K562 (cell line): ENCODE data around the gene TMEM266. TPM values are rescaled to one million over a fixed set of nuclear protein-coding genes. Genes with fewer than 3 reads are reported as not detected.
A peak's percentile ranks its signal among the peaks of the same experiment; 100 is the strongest.

Source experiments
- HNRNPH1 ChIP-seq: fragments of 200-400 bp; formaldehyde crosslinking; optimal IDR thresholded peaks from 2 replicates; pipeline ENCODE3; 2017; ENCODE audit warnings: low read depth, mild to moderate bottlenecking, low read length, moderate library complexity
- L3MBTL2 ChIP-seq: fragments of 450-650 bp; IDR thresholded peaks from 2 replicates; pipeline ENCODE4 v1.6.1; 2016; ENCODE audit warnings: mild to moderate bottlenecking, moderate library complexity
- LCOR ChIP-seq: sonication (generic); formaldehyde crosslinking; IDR thresholded peaks from 2 replicates; pipeline ENCODE4 v1.8.0; 2022; ENCODE audit warnings: mild to moderate bottlenecking, missing genetic modification reagents
- NFYB ChIP-seq: IDR thresholded peaks from 2 replicates; pipeline ENCODE4 v1.6.1; 2011; ENCODE audit warnings: mild to moderate bottlenecking, moderate library complexity; ENCODE audit not compliant: insufficient read length; ENCODE audit errors: extremely low read depth
- PCBP2 ChIP-seq: fragments of 200-400 bp; formaldehyde crosslinking; IDR thresholded peaks from 2 replicates; pipeline ENCODE4 v1.6.1; 2018; ENCODE audit warnings: low read length, low read depth, mild to moderate bottlenecking, moderate library complexity; ENCODE audit not compliant: poor library complexity, severe bottlenecking
- PPARD ChIP-seq: fragments of 250-450 bp; sonication (Bioruptor Pico); IDR thresholded peaks from 2 replicates; pipeline ENCODE4 v1.8.0; 2022; ENCODE audit warnings: inconsistent platforms, mild to moderate bottlenecking, moderate library complexity
- SAFB ChIP-seq: fragments of 200-400 bp; formaldehyde crosslinking; IDR thresholded peaks from 2 replicates; pipeline ENCODE4 v1.6.1; 2017; ENCODE audit warnings: low read depth, low read length, borderline replicate concordance
- SMARCE1 ChIP-seq: fragments of 450-650 bp; IDR thresholded peaks from 2 replicates; pipeline ENCODE4 v1.7.1; 2016; ENCODE audit warnings: mild to moderate bottlenecking
- SRSF9 ChIP-seq: fragments of 200-400 bp; formaldehyde crosslinking; IDR thresholded peaks from 2 replicates; pipeline ENCODE4 v1.6.1; 2017; ENCODE audit warnings: low read depth, low read length, borderline replicate concordance
- TAF15 ChIP-seq: fragments of 200-400 bp; formaldehyde crosslinking; IDR thresholded peaks from 2 replicates; pipeline ENCODE4 v1.6.1; 2017; ENCODE audit warnings: mild to moderate bottlenecking, low read depth, low read length, moderate library complexity
- ZFX ChIP-seq: sonication (generic); formaldehyde crosslinking; IDR thresholded peaks from 2 replicates; pipeline ENCODE4 v1.8.0; 2022; ENCODE audit warnings: mild to moderate bottlenecking, missing genetic modification reagents, moderate library complexity
- ZNF282 ChIP-seq: sonication (generic); formaldehyde crosslinking; IDR thresholded peaks from 2 replicates; pipeline ENCODE4 v1.8.1; 2023; ENCODE audit warnings: missing genetic modification reagents
- polyA plus RNA-seq, 8 experiments: library from polyadenylated mRNA; depleted of rRNA in 4 of 8; stranded (reverse) in 5 of 8; unstranded in 3 of 8; fragments of >200 nt; fragmentation: Nextera tagmentation in 2 of 8; fragmentation: Illumina TruSeq in 1 of 8; extraction: Ambion mirVana in 2 of 8; extraction: Trizol in 1 of 8; gene quantifications; 2 replicates each; pipeline versions ENCODE4 v1.2.1 to v1.2.3, GENCODE V29; 2011 to 2014; ENCODE audit warnings: inconsistent platforms in 1 of 8, missing spikeins in 1 of 8
- total RNA-seq, 7 experiments: library from RNA; depleted of rRNA in 6 of 7; stranded (reverse); fragments of >200 nt in 6 of 7; fragmentation: Illumina TruSeq in 2 of 7; extraction: Trizol in 2 of 7; gene quantifications; 2 replicates each; pipeline versions ENCODE4 v1.2.1 to v1.2.3, GENCODE V29; 2011 to 2021; ENCODE audit warnings: low replicate concordance in 1 of 7
- TF ChIP-seq, protein P1 (sequence below): fragments of 450-650 bp; IDR thresholded peaks from 2 replicates; pipeline ENCODE4 v1.6.1; 2014; ENCODE audit warnings: low read depth, mild to moderate bottlenecking, moderate library complexity, borderline replicate concordance
- TF ChIP-seq, protein P2 (sequence below): fragments of 250-450 bp; sonication (Bioruptor Pico); IDR thresholded peaks from 2 replicates; pipeline ENCODE4 v1.8.0; 2021; ENCODE audit warnings: moderate library complexity, mild to moderate bottlenecking, inconsistent platforms
- TF ChIP-seq, protein P3 (sequence below): IDR thresholded peaks from 2 replicates; pipeline ENCODE4 v1.6.1; 2011; ENCODE audit warnings: borderline replicate concordance, low read depth, mild to moderate bottlenecking, moderate library complexity, low read length; ENCODE audit not compliant: insufficient read depth, poor library complexity, severe bottlenecking
- TF ChIP-seq, protein P4 (sequence below): fragments of 250-450 bp; sonication (Bioruptor Pico); IDR thresholded peaks from 2 replicates; pipeline ENCODE4 v1.6.1; 2021; ENCODE audit warnings: mild to moderate bottlenecking
- TF ChIP-seq, protein P5 (sequence below): sonication (generic); formaldehyde crosslinking; IDR thresholded peaks from 2 replicates; pipeline ENCODE4 v1.8.1; 2023; ENCODE audit warnings: mild to moderate bottlenecking, missing genetic modification reagents, moderate library complexity
- TF ChIP-seq, protein P6 (sequence below): IDR thresholded peaks from 2 replicates; pipeline ENCODE4 v1.6.1; 2016; ENCODE audit warnings: missing genetic modification characterization, missing compliant biosample characterization

The TMEM266 gene
- total and polyA plus RNA-seq, 9 of the 15 experiments (the other 6 are each of a cell fraction or from before 2014, with no cell fraction given) = not detected

DNA sequence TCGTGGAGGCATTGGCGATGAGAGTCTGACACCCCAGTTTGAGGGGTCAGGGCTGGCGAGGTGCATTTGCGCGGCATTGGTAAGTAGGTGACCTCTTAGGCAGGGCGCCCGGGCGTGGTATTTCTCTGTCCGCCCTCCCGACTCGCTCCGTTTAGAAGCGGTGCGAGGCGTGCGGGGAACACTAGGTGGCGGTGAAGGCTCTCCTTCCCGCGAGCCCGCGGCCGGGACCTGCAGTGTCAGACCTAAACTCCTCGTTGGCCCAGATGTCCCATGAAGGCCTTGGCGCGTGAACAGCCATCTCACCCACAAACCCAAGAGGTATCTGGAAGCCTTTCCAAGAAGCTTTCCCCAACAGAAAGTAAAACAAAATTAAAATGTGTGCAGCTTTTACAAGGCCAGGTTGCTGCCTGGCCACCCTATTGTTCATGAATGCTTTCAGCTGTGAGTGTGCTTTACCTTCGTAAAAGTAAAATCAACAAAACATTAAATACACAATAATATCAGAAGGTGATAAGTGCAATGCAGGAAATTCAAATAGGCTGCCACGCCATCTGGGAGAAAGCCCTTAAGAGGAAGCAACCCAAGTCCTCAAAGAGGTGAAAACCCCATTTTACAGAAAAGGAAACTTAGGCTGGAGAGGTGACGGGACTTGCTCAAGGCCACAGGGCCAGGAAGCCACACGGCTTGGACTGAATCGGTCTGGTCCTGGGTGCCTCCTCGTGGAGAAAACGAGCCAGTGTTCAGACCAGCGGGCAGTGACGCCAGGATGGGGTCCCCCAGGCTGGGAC lies 131.2 kb downstream of the TMEM266 start (continued):
- no peak for TF ChIP-seq ZFX (CRISPR knock-in tag)
- TF ChIP-seq, protein P1, sequence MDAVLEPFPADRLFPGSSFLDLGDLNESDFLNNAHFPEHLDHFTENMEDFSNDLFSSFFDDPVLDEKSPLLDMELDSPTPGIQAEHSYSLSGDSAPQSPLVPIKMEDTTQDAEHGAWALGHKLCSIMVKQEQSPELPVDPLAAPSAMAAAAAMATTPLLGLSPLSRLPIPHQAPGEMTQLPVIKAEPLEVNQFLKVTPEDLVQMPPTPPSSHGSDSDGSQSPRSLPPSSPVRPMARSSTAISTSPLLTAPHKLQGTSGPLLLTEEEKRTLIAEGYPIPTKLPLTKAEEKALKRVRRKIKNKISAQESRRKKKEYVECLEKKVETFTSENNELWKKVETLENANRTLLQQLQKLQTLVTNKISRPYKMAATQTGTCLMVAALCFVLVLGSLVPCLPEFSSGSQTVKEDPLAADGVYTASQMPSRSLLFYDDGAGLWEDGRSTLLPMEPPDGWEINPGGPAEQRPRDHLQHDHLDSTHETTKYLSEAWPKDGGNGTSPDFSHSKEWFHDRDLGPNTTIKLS = no peak
- TF ChIP-seq ZNF282 (CRISPR knock-in tag) = no peak
- no peak for TF ChIP-seq SAFB
- no peak for TF ChIP-seq TAF15
- TF ChIP-seq, protein P2, sequence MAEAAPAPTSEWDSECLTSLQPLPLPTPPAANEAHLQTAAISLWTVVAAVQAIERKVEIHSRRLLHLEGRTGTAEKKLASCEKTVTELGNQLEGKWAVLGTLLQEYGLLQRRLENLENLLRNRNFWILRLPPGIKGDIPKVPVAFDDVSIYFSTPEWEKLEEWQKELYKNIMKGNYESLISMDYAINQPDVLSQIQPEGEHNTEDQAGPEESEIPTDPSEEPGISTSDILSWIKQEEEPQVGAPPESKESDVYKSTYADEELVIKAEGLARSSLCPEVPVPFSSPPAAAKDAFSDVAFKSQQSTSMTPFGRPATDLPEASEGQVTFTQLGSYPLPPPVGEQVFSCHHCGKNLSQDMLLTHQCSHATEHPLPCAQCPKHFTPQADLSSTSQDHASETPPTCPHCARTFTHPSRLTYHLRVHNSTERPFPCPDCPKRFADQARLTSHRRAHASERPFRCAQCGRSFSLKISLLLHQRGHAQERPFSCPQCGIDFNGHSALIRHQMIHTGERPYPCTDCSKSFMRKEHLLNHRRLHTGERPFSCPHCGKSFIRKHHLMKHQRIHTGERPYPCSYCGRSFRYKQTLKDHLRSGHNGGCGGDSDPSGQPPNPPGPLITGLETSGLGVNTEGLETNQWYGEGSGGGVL (CRISPR knock-in tag) = no peak
- TF ChIP-seq, protein P3, sequence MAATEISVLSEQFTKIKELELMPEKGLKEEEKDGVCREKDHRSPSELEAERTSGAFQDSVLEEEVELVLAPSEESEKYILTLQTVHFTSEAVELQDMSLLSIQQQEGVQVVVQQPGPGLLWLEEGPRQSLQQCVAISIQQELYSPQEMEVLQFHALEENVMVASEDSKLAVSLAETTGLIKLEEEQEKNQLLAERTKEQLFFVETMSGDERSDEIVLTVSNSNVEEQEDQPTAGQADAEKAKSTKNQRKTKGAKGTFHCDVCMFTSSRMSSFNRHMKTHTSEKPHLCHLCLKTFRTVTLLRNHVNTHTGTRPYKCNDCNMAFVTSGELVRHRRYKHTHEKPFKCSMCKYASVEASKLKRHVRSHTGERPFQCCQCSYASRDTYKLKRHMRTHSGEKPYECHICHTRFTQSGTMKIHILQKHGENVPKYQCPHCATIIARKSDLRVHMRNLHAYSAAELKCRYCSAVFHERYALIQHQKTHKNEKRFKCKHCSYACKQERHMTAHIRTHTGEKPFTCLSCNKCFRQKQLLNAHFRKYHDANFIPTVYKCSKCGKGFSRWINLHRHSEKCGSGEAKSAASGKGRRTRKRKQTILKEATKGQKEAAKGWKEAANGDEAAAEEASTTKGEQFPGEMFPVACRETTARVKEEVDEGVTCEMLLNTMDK = no peak
- no peak for TF ChIP-seq SRSF9
- TF ChIP-seq, protein P4, sequence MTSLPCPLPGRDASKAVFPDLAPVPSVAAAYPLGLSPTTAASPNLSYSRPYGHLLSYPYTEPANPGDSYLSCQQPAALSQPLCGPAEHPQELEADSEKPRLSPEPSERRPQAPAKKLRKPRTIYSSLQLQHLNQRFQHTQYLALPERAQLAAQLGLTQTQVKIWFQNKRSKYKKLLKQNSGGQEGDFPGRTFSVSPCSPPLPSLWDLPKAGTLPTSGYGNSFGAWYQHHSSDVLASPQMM (CRISPR knock-in tag) = no peak
- TF ChIP-seq, protein P5, sequence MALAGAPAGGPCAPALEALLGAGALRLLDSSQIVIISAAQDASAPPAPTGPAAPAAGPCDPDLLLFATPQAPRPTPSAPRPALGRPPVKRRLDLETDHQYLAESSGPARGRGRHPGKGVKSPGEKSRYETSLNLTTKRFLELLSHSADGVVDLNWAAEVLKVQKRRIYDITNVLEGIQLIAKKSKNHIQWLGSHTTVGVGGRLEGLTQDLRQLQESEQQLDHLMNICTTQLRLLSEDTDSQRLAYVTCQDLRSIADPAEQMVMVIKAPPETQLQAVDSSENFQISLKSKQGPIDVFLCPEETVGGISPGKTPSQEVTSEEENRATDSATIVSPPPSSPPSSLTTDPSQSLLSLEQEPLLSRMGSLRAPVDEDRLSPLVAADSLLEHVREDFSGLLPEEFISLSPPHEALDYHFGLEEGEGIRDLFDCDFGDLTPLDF (CRISPR knock-in tag) = no peak
- 0 out of 2 replicates have a peak, but pooled peaks have one; percentile 28 for TF ChIP-seq L3MBTL2
- TF ChIP-seq, protein P6, sequence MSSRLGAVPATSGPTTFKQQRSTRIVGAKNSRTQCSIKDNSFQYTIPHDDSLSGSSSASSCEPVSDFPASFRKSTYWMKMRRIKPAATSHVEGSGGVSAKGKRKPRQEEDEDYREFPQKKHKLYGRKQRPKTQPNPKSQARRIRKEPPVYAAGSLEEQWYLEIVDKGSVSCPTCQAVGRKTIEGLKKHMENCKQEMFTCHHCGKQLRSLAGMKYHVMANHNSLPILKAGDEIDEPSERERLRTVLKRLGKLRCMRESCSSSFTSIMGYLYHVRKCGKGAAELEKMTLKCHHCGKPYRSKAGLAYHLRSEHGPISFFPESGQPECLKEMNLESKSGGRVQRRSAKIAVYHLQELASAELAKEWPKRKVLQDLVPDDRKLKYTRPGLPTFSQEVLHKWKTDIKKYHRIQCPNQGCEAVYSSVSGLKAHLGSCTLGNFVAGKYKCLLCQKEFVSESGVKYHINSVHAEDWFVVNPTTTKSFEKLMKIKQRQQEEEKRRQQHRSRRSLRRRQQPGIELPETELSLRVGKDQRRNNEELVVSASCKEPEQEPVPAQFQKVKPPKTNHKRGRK (tag) = no peak
- no peak for TF ChIP-seq HNRNPH1
- no peak for TF ChIP-seq PPARD
- TF ChIP-seq PCBP2 = no peak
- TF ChIP-seq SMARCE1 = no peak
- TF ChIP-seq LCOR (CRISPR knock-in tag) = no peak
- no peak for TF ChIP-seq NFYB
